ENCODE results near the gene AK6. TPM values are rescaled to one million over a fixed set of nuclear protein-coding genes. Genes with fewer than 3 reads are reported as not detected.
A peak's percentile ranks its signal among the peaks of the same experiment; 100 is the strongest.

AK6 gene
- total RNA-seq, 2 experiments from 2014 or later = 114 to 123 TPM

GRCh38 chr5:69313428-69313827 is 55.9 kb downstream of the AK6 start:
- Mint-ChIP-seq H3K4me1 (no peaks in the 10 kb centered on the region), H3K4me3 (no peak overlapping the region), H3K9me3 (peaks cover 1% of the 10 kb centered on the region), H3K27me3 (no peaks in the 10 kb centered on the region), H3K27ac (peak overlapping the region; percentile 38), H3K36me3 (peaks cover 36% of the 10 kb centered on the region)
- DNase-seq = no peak

GRCh38 chr5:69312459-69313160 is 56.7 kb downstream of the AK6 start:
- Mint-ChIP-seq H3K4me3 (no peak overlapping the region), H3K36me3 (peaks cover 41% of the 10 kb centered on the region), H3K27ac (no peak overlapping the region), H3K27me3 (no peaks in the 10 kb centered on the region), H3K9me3 (peaks cover 1% of the 10 kb centered on the region), H3K4me1 (peaks cover 2% of the 10 kb centered on the region)
- DNase-seq = no peak

GRCh38 chr5:69309380-69309779 is 59.9 kb downstream of the AK6 start:
- no peak for DNase-seq
- Mint-ChIP-seq H3K4me1 (peaks cover 2% of the 10 kb centered on the region), H3K4me3 (no peak overlapping the region), H3K27me3 (no peaks in the 10 kb centered on the region), H3K36me3 (peaks cover 48% of the 10 kb centered on the region), H3K9me3 (peaks cover 1% of the 10 kb centered on the region), H3K27ac (no peak overlapping the region)

- no peak for DNase-seq
- peaks cover 45% of the 10 kb centered on the region for H3K36me3 Mint-ChIP-seq
- peaks cover 1% of the 10 kb centered on the region for H3K9me3 Mint-ChIP-seq
Observed at GRCh38 chr5:69308046-69308553, 61.2 kb downstream of the AK6 start.

GRCh38 chr5:69305512-69305911 is 63.8 kb downstream of the AK6 start:
- peaks cover 2% of the 10 kb centered on the region for H3K4me1 Mint-ChIP-seq
- H3K9me3 Mint-ChIP-seq = peaks cover 1% of the 10 kb centered on the region
- no peak overlapping the region for H3K4me3 Mint-ChIP-seq
- no peak overlapping the region for H3K27ac Mint-ChIP-seq
- no peaks in the 10 kb centered on the region for H3K27me3 Mint-ChIP-seq
- DNase-seq = no peak
- peaks cover 35% of the 10 kb centered on the region for H3K36me3 Mint-ChIP-seq

More at GRCh38 chr5:69308046-69308553, 61.2 kb downstream of the AK6 start:
- Mint-ChIP-seq H3K27me3 (no peaks in the 10 kb centered on the region), H3K4me1 (peaks cover 2% of the 10 kb centered on the region), H3K4me3 (no peak overlapping the region), H3K27ac (no peak overlapping the region)

Other genes starting within 250 kb of the AK6 start
- 100 to 1,000 TPM; 196 to 202 TPM for gene CCNB1, start 202.4 kb downstream of the AK6 start, total RNA-seq
- 10 to 100 TPM; 81.1 to 84.9 TPM for gene CENPH, start 179.9 kb downstream of the AK6 start, total RNA-seq
- 10 to 100 TPM; 42.5 to 45.7 TPM for gene CDK7, start 134.6 kb downstream of the AK6 start, total RNA-seq
- 10 to 100 TPM; 10.8 to 13.3 TPM for gene CCDC125, start 36.7 kb downstream of the AK6 start, total RNA-seq
- gene TAF9, start within 50 bp of the AK6 start, total RNA-seq = 10 to 100 TPM; 94.1 to 99.3 TPM
- gene RAD17, start 298 bp upstream of the AK6 start, total RNA-seq = 10 to 100 TPM; 27.7 to 28.8 TPM
- under 1 TPM; 0.31 to 0.78 TPM for gene MARVELD2, start 45.6 kb upstream of the AK6 start, total RNA-seq
- under 1 TPM; 0.40 to 0.43 TPM for gene OCLN, start 123.3 kb upstream of the AK6 start, total RNA-seq
- 10 to 100 TPM; 58.0 to 64.2 TPM for gene GTF2H2C, start 190.7 kb upstream of the AK6 start, total RNA-seq

Data from activated naive CD8-positive, alpha-beta T cell treated with anti-CD3 and anti-CD28 coated beads for 36 hours (primary cell).